Trophoblast cell (in vitro differentiated cells and primary cell): ENCODE data around the gene TNS1.

Experiments used
- DNase-seq, 2 donors: peaks; one replicate each; pipeline ENCODE4 v3.0.0-alpha.2; 2016
- H2AFZ ChIP-seq: 2 replicates; pipeline ENCODE4 v1.6.1; 2013; ENCODE audit warnings: low read length, moderate library complexity, mild to moderate bottlenecking; ENCODE audit not compliant: insufficient read depth, poor library complexity
- H2AK5ac ChIP-seq: 2 replicates; pipeline ENCODE4 v1.6.1; 2013; ENCODE audit warnings: mild to moderate bottlenecking, low read length
- H2BK120ac ChIP-seq: 2 replicates; pipeline ENCODE4 v1.6.1; 2013; ENCODE audit warnings: low read length, mild to moderate bottlenecking, moderate library complexity; ENCODE audit not compliant: insufficient read depth, poor library complexity
- H2BK12ac ChIP-seq: 2 replicates; pipeline ENCODE4 v1.6.1; 2013; ENCODE audit warnings: mild to moderate bottlenecking, low read length, moderate library complexity
- H2BK5ac ChIP-seq: 2 replicates; pipeline ENCODE4 v1.6.1; 2013; ENCODE audit warnings: low read length, low read depth, moderate library complexity, mild to moderate bottlenecking; ENCODE audit not compliant: poor library complexity
- H3K14ac ChIP-seq: 2 replicates; pipeline ENCODE4 v1.6.1; 2013; ENCODE audit warnings: mild to moderate bottlenecking, low read length
- H3K18ac ChIP-seq: 2 replicates; pipeline ENCODE4 v1.6.1; 2013; ENCODE audit warnings: mild to moderate bottlenecking, low read length
- H3K23ac ChIP-seq: 2 replicates; pipeline ENCODE4 v1.6.1; 2013; ENCODE audit warnings: low read length
- H3K27ac ChIP-seq: 2 replicates; pipeline ENCODE4 v1.5.1; 2013; ENCODE audit warnings: low read depth, mild to moderate bottlenecking, inconsistent platforms, low read length, moderate library complexity
- H3K27me3 ChIP-seq: 2 replicates; pipeline ENCODE4 v1.6.1; 2013; ENCODE audit warnings: inconsistent platforms, mild to moderate bottlenecking, low read length, moderate library complexity; ENCODE audit not compliant: insufficient read depth
- H3K36me3 ChIP-seq, 2 experiments: 1 replicate in 1 of 2; 2 replicates in 1 of 2; pipeline ENCODE4 v1.6.1; 2013; ENCODE audit warnings: low read length in 2 of 2, mild to moderate bottlenecking in 2 of 2, moderate library complexity in 1 of 2; ENCODE audit not compliant: insufficient read depth in 2 of 2, control insufficient read depth in 1 of 2
- H3K4ac ChIP-seq: 2 replicates; pipeline ENCODE4 v1.6.1; 2013; ENCODE audit warnings: low read depth, mild to moderate bottlenecking, low read length, moderate library complexity
- H3K4me1 ChIP-seq, 2 experiments: 1 replicate in 1 of 2; 2 replicates in 1 of 2; pipeline ENCODE4 v1.6.1; 2013; ENCODE audit warnings: low read length in 2 of 2, mild to moderate bottlenecking in 2 of 2, moderate library complexity in 1 of 2; ENCODE audit not compliant: insufficient read depth in 2 of 2, control insufficient read depth in 1 of 2
- H3K4me2 ChIP-seq: 2 replicates; pipeline ENCODE4 v1.6.1; 2013; ENCODE audit warnings: inconsistent platforms, mild to moderate bottlenecking, low read length, moderate library complexity
- H3K4me3 ChIP-seq: 2 replicates; pipeline ENCODE4 v1.5.1; 2013; ENCODE audit warnings: mild to moderate bottlenecking, low read depth, low read length, inconsistent platforms
- H3K79me1 ChIP-seq: one replicate; pipeline ENCODE4 v1.6.1; 2013; ENCODE audit warnings: low read length
- H3K79me2 ChIP-seq: 2 replicates; pipeline ENCODE4 v1.6.1; 2013; ENCODE audit warnings: low read length, mild to moderate bottlenecking; ENCODE audit not compliant: control insufficient read depth, insufficient read depth, poor library complexity
- H3K9ac ChIP-seq: 2 replicates; pipeline ENCODE4 v1.6.1; 2013; ENCODE audit warnings: mild to moderate bottlenecking, low read length
- H3K9me3 ChIP-seq: 2 replicates; pipeline ENCODE4 v1.6.1; 2013; ENCODE audit warnings: low read depth, mild to moderate bottlenecking, control low read depth, inconsistent platforms, low read length; ENCODE audit not compliant: insufficient read depth
- H4K12ac ChIP-seq: 2 replicates; pipeline ENCODE4 v1.6.1; 2013; ENCODE audit warnings: low read depth, mild to moderate bottlenecking, low read length, moderate library complexity
- H4K8ac ChIP-seq: 2 replicates; pipeline ENCODE4 v1.6.1; 2013; ENCODE audit warnings: low read depth, mild to moderate bottlenecking, low read length, moderate library complexity
- H4K91ac ChIP-seq: one replicate; pipeline ENCODE4 v1.6.1; 2013; ENCODE audit warnings: low read depth, mild to moderate bottlenecking, low read length, moderate library complexity
- WGBS: extraction: QIAGEN DNeasy Blood & Tissue Kit; methylation state at CpG from one replicate; pipeline ENCODE4 v1.1.7; 2013; ENCODE audit warnings: missing lambda C conversion rate; ENCODE audit not compliant: insufficient read length, insufficient coverage; ENCODE audit errors: extremely low coverage; 5-methylcytosine and 5-hydroxymethylcytosine counted together

Gene TNS1

DNA sequence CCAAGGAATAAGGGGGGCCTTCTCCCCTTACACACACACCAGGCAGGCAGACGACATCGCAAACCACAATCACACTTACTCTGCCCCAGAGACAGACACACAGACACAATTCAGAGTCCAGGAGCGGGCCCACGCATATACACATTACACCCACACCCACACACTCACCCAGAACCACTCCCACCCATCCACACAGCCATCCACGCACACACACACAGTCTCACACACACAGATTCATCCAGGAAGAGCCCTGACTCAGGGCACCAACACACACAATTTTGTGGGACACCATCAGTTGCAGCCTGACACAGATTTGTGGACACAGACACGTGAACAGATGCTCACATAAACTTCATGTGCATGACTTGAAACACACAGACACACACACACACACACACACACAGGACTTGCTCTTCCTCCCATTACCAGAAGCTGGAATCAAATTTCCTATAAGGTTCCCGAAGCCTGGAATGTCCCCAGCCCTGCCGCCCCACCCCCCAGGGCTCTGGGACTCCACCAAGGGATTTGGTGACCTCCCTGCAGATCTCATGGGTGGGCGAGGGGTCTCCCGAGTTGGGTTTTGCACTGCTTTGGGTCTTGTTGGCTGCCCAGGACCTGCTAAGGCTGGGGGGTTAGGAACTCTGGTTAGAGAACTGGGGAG lies 23.5 kb downstream of the TNS1 start:
- H4K12ac ChIP-seq: no peak overlapping the region
- peak overlapping the region; percentile 27 for H3K4me3 ChIP-seq
- H3K14ac ChIP-seq: no peak overlapping the region
- peak overlapping the region; percentile 16 for H2BK12ac ChIP-seq
- peaks cover 3% of the 10 kb centered on the region for H3K9me3 ChIP-seq
- H3K4me1 ChIP-seq: peaks cover 4 to 14% of the 10 kb centered on the region in 2 experiments
- H3K79me1 ChIP-seq: no peaks in the 10 kb centered on the region
- no peak overlapping the region for H2AK5ac ChIP-seq
- no peaks in the 10 kb centered on the region for H3K27me3 ChIP-seq
- no peaks in the 10 kb centered on the region for H3K36me3 ChIP-seq
- WGBS: no CpG with 5 or more reads among the region's 10 CpGs
- no peak for DNase-seq
- H4K8ac ChIP-seq: no peak overlapping the region
- H2BK120ac ChIP-seq: no peak overlapping the region
- no peak overlapping the region for H3K27ac ChIP-seq
- no peak overlapping the region for H3K18ac ChIP-seq
- peak overlapping the region; percentile 61 for H3K4me2 ChIP-seq
- peak overlapping the region; percentile 38 for H3K23ac ChIP-seq
- H3K9ac ChIP-seq: no peak overlapping the region
- H2AFZ ChIP-seq: no peak overlapping the region
- no peak overlapping the region for H3K4ac ChIP-seq
- H3K79me2 ChIP-seq: no peaks in the 10 kb centered on the region
- H4K91ac ChIP-seq: peak overlapping the region; percentile 0
- H2BK5ac ChIP-seq: no peak overlapping the region

DNA sequence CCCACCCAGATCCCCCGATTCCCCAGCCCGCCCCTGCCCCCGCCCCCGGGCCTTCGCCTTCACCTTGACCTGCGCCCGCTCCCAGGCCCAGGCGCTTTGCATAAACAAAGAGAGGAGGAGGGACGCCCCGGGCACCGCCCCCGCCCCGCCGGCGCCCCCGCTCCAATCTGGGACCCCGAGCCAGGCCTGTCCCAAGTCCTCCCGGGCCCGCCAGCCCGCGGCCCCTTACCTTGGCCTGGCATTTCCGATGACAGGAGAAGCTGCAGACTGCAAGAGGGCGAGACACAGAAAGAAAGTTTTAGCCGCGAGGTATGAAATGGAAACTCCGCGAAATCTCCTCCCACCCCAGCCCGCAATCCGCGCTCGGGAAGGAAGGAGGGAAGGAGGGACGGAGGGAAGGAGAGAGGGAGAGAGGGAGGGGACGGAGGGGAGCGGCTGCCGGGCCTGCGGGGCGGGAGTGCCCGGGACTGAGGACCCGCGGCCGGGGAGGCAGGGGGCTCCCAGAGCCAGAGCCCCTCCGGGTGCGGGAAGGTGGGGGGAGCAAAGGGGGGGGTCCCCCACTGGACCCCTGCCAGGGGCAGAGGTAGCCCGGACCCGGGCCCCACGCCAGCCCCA lies 24.2 kb downstream of the TNS1 start:
- Histone ChIP-seq H4K12ac (no peak overlapping the region), H2AFZ (no peak overlapping the region), H3K4ac (no peak overlapping the region), H4K91ac (peak overlapping the region; percentile 0), H2BK5ac (no peak overlapping the region), H3K4me1 (peaks cover 4 to 14% of the 10 kb centered on the region in 2 experiments), H3K9me3 (peaks cover 3% of the 10 kb centered on the region), H2AK5ac (no peak overlapping the region), H3K79me2 (no peaks in the 10 kb centered on the region), H3K36me3 (no peaks in the 10 kb centered on the region), H3K18ac (no peak overlapping the region), H4K8ac (no peak overlapping the region), H3K4me3 (peak overlapping the region; percentile 27), H3K9ac (no peak overlapping the region), H3K14ac (no peak overlapping the region), H3K27me3 (no peaks in the 10 kb centered on the region), H3K79me1 (no peaks in the 10 kb centered on the region), H3K4me2 (peak overlapping the region; percentile 61), H3K27ac (no peak overlapping the region), H3K23ac (no peak overlapping the region), H2BK120ac (no peak overlapping the region), H2BK12ac (no peak overlapping the region)
- WGBS: no CpG with 5 or more reads among the region's 46 CpGs
- peak in 1 of 2 donors; percentile 37 for DNase-seq

DNA sequence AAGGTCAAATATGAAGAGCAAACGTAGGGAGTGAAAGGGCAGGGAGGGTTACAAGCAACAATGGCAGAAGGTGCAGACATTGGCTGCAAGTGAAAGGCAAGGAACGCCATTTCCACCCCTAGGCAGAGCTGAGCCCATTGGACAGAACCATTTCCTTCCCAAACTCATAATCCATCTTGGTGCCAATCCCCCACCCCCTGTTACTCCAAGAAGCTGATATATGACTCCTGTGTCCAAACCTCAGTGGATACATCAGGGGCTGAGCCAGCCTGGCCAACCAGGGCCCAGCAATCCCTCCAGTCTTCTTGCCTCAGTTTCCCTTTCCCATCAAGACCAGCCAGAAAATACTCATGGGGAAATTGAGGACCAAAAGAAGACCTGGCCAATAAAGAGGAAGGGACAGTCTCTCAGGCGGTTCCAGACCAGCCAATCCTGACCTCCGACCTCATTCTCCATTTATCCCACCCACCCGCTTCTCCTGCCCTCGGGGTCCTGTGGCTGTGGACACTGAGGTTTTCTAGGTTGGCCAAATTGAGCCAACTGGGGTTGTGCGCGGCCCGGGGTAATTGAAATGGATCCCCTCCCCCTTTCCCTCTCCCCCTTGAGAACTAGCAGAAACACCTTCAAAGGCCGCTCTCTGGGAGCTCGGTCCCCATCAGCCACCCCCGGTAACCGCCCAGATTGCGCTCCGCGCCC lies 24.8 kb downstream of the TNS1 start:
- Histone ChIP-seq H3K27me3 (no peaks in the 10 kb centered on the region), H3K4me3 (no peak overlapping the region), H2BK5ac (no peak overlapping the region), H3K23ac (no peak overlapping the region), H3K9ac (no peak overlapping the region), H2AK5ac (no peak overlapping the region), H3K4ac (no peak overlapping the region), H3K18ac (no peak overlapping the region), H3K79me2 (no peaks in the 10 kb centered on the region), H3K4me2 (peak overlapping the region; percentile 61), H3K14ac (no peak overlapping the region), H3K4me1 (peaks cover 4 to 14% of the 10 kb centered on the region in 2 experiments), H4K91ac (no peak overlapping the region), H4K8ac (no peak overlapping the region), H3K36me3 (no peaks in the 10 kb centered on the region), H4K12ac (no peak overlapping the region), H2BK120ac (no peak overlapping the region), H2BK12ac (no peak overlapping the region), H2AFZ (no peak overlapping the region), H3K27ac (no peak overlapping the region), H3K79me1 (no peaks in the 10 kb centered on the region), H3K9me3 (peaks cover 3% of the 10 kb centered on the region)
- no CpG with 5 or more reads among the region's 16 CpGs for WGBS
- no peak for DNase-seq

DNA sequence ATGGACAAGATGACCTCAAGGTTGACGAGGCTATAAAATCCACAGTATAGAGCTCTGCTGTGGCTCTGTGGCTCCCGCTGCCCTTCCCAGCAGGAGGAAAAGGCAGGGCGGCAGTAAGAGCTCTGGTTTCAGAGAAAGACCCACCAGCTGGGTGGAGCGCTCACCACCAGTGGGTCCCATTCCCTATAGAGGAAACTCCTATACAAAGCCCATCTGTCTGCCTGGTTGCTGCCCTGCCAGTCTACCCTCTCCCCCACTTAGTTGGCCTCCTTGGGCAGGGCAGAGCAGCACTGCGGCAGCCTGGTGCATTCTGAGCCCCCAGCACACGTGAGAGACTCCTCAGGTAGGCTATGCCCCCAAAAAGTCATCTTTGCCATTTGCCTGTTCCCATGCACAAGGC lies 26.5 kb downstream of the TNS1 start:
- Histone ChIP-seq H3K27me3 (no peaks in the 10 kb centered on the region), H3K9ac (no peak overlapping the region)
- no CpG with 5 or more reads among the region's 6 CpGs for WGBS

More for the DNA sequence above, 26.5 kb downstream of the TNS1 start:
- Histone ChIP-seq H2AFZ (no peak overlapping the region), H3K23ac (no peak overlapping the region), H2BK120ac (no peak overlapping the region), H3K4me3 (no peak overlapping the region), H3K27ac (no peak overlapping the region), H3K18ac (no peak overlapping the region), H4K12ac (no peak overlapping the region), H3K79me1 (no peaks in the 10 kb centered on the region), H2BK12ac (no peak overlapping the region), H3K36me3 (no peaks in the 10 kb centered on the region), H3K4ac (no peak overlapping the region), H3K4me1 (peaks cover 4 to 14% of the 10 kb centered on the region in 2 experiments), H2BK5ac (no peak overlapping the region), H4K91ac (no peak overlapping the region), H4K8ac (no peak overlapping the region), H3K79me2 (no peaks in the 10 kb centered on the region), H3K14ac (no peak overlapping the region), H2AK5ac (no peak overlapping the region), H3K4me2 (no peak overlapping the region), H3K9me3 (peaks cover 3% of the 10 kb centered on the region)
- no peak for DNase-seq
